HG02943 (cell line): ENCODE results near the gene IFT74.
"Not testable (repeated sequence)": the region's sequence is repeated elsewhere in the genome, so short reads cannot be mapped to it uniquely, and the experiment has no call there.

Experiments used
- ATAC-seq: cut with Tn5 transposase; IDR thresholded peaks from one replicate; pipeline ENCODE4 v1.9.1; 2021; ENCODE audit warnings: mild to moderate bottlenecking, low read depth, moderate library complexity; ENCODE audit not compliant: unreplicated experiment

The IFT74 gene

GRCh38 chr9:27065288-27065687 is 109.1 kb downstream of the IFT74 start:
- no peak for ATAC-seq

GRCh38 chr9:27073841-27074728 is 117.9 kb downstream of the IFT74 start:
- ATAC-seq = no peak

- ATAC-seq = no peak
These were observed 122.5 kb downstream of the IFT74 start for GRCh38 chr9:27078685-27079084.

GRCh38 chr9:27085456-27085855 is 129.2 kb downstream of the IFT74 start:
- no peak for ATAC-seq

GRCh38 chr9:27086818-27087680 is 130.8 kb downstream of the IFT74 start:
- no peak for ATAC-seq

- no peak for ATAC-seq
These were observed 132.8 kb downstream of the IFT74 start for GRCh38 chr9:27088981-27089380.

GRCh38 chr9:27089706-27090105 is 133.5 kb downstream of the IFT74 start:
- ATAC-seq = no peak

- ATAC-seq = no peak
These were observed 134.0 kb downstream of the IFT74 start for GRCh38 chr9:27090231-27090630.

- no peak for ATAC-seq
These were observed 134.5 kb downstream of the IFT74 start for GRCh38 chr9:27090711-27091110.

GRCh38 chr9:27092496-27092895 is 136.3 kb downstream of the IFT74 start:
- ATAC-seq = not testable (repeated sequence)

- ATAC-seq = not testable (repeated sequence)
These were observed 137.3 kb downstream of the IFT74 start for GRCh38 chr9:27093384-27094067.

- ATAC-seq = no peak
These were observed 138.6 kb downstream of the IFT74 start for GRCh38 chr9:27094640-27095298.

- ATAC-seq = no peak
These were observed 151.0 kb downstream of the IFT74 start for GRCh38 chr9:27107241-27107640.

GRCh38 chr9:27108981-27109541 is 152.8 kb downstream of the IFT74 start, which contains the start of gene TEK:
Gene TEK (plus strand): TSS chr9:27109225. CDS start chr9:27109591, 366 bp downstream.
- no peak for ATAC-seq

GRCh38 chr9:27109621-27110020 is 153.4 kb downstream of the IFT74 start:
- no peak for ATAC-seq

- ATAC-seq = no peak
These were observed 154.0 kb downstream of the IFT74 start for GRCh38 chr9:27110181-27110580.

- ATAC-seq = no peak
These were observed 156.0 kb downstream of the IFT74 start for GRCh38 chr9:27112235-27112634.
